ENCODE measurements around the gene GDF11. TPM values are rescaled to one million over a fixed set of nuclear protein-coding genes. Genes with fewer than 3 reads are reported as not detected.

The GDF11 gene
- total RNA-seq, 1 experiment from 2014 or later, result 9.4 TPM

DNA sequence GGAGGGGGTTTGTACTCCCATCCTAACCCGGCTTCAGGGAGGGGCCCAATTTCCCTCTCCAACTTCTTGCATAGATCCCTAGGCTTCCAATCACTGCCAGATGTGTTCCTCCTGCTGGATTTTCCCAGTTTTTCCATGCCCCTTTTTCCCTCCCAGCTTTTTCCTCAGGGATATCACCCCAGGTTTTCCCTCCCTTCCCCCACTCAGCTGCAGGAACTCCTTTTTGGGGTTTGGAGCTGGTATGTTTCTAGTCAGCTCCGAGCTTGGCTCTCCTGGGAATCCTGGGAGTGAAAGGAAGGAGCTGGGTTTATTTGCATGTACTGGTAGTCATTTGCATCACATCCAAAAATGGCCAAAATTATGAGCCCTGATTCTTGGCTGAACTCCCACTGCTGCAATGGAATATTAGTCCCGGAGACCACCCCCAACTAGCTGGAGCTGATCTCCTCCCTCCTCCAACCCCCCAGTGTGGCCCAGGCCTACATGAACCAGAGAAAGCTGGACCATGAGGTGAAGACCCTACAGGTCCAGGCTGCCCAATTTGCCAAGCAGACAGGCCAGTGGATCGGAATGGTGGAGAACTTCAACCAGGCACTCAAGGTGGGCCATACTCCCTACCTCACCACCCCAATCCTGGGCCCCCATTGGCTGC, 24.2 kb upstream of the GDF11 start:
- intact Hi-C loops (cut with micrococcal nuclease; ENCODE audit: unreplicated experiment), result no loop called here
- peaks cover 47% of the 10 kb centered on the region for H3F3A ChIP-seq (ENCODE audit: insufficient read depth, low read depth)
- H3K27me3 ChIP-seq (ENCODE audit: insufficient read depth, low read depth), result no peaks in the 10 kb centered on the region
- no peak overlapping the region for H3K4me3 ChIP-seq
- H3K4me2 ChIP-seq, result no peak overlapping the region
- BruUV-seq (replicated peaks), result no TSS peak
- POLR2A ChIA-PET (ENCODE audit: unreplicated experiment), result no interaction called here
- no peaks in the 10 kb centered on the region for H3K36me3 ChIP-seq (ENCODE audit: low read depth)
- no peak for DNase-seq
- peaks cover 5% of the 10 kb centered on the region; the same call in 1 of the 2 replicates for H3K79me2 ChIP-seq (ENCODE audit: low read depth)
- no peaks in the 10 kb centered on the region for H3K9me2 ChIP-seq (ENCODE audit: insufficient read depth)
- H3K9me3 ChIP-seq (ENCODE audit: insufficient read depth, low read depth), result no peaks in the 10 kb centered on the region
- TF ChIP-seq, protein P1, sequence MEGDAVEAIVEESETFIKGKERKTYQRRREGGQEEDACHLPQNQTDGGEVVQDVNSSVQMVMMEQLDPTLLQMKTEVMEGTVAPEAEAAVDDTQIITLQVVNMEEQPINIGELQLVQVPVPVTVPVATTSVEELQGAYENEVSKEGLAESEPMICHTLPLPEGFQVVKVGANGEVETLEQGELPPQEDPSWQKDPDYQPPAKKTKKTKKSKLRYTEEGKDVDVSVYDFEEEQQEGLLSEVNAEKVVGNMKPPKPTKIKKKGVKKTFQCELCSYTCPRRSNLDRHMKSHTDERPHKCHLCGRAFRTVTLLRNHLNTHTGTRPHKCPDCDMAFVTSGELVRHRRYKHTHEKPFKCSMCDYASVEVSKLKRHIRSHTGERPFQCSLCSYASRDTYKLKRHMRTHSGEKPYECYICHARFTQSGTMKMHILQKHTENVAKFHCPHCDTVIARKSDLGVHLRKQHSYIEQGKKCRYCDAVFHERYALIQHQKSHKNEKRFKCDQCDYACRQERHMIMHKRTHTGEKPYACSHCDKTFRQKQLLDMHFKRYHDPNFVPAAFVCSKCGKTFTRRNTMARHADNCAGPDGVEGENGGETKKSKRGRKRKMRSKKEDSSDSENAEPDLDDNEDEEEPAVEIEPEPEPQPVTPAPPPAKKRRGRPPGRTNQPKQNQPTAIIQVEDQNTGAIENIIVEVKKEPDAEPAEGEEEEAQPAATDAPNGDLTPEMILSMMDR (conservative IDR thresholded peaks at IDR 0.05), result no peak
- H4K20me1 ChIP-seq (ENCODE audit: insufficient read depth), result 0 out of 2 replicates have a peak, but pooled peaks cover 4% of the 10 kb centered on the region
- H2AFZ ChIP-seq, result no peak overlapping the region
- CTCF ChIA-PET, result no interaction called here
- peaks cover 50% of the 10 kb centered on the region for H3K4me1 ChIP-seq (replicated peaks; ENCODE audit: insufficient read depth)
- no peak overlapping the region for H3K27ac ChIP-seq

DNA sequence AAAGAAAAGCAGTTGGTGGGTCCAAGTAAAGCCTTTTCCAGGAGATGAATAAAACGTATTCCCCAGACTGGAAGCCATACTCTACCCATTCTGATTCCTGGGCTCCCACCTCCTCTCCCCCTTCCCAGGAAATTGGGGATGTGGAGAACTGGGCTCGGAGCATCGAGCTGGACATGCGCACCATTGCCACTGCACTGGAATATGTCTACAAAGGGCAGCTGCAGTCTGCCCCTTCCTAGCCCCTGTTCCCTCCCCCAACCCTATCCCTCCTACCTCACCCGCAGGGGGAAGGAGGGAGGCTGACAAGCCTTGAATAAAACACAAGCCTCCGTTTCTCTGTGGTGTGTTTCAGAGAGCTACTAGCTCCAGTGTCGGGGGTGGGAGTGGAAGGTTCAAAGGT, 23.6 kb upstream of the GDF11 start:
- Histone ChIP-seq H3K9me3 (ENCODE audit: insufficient read depth, low read depth) (no peaks in the 10 kb centered on the region), H3K79me2 (ENCODE audit: low read depth) (peaks cover 5% of the 10 kb centered on the region; the same call in 1 of the 2 replicates), H3K9me2 (ENCODE audit: insufficient read depth) (no peaks in the 10 kb centered on the region), H3K4me2 (no peak overlapping the region), H3K27ac (no peak overlapping the region), H4K20me1 (ENCODE audit: insufficient read depth) (0 out of 2 replicates have a peak, but pooled peaks cover 4% of the 10 kb centered on the region), H2AFZ (no peak overlapping the region), H3K27me3 (ENCODE audit: insufficient read depth, low read depth) (no peaks in the 10 kb centered on the region), H3F3A (ENCODE audit: insufficient read depth, low read depth) (peaks cover 48% of the 10 kb centered on the region), H3K4me1 (replicated peaks; ENCODE audit: insufficient read depth) (peaks cover 55% of the 10 kb centered on the region), H3K4me3 (no peak overlapping the region), H3K36me3 (ENCODE audit: low read depth) (no peaks in the 10 kb centered on the region)
- intact Hi-C loops (cut with micrococcal nuclease; ENCODE audit: unreplicated experiment), result no loop called here
- ChIA-PET CTCF (interaction anchor here (0.7 to 2.0 kb wide), 2 partner anchors 37 to 530 kb away, joined by 4 to 9 read pairs; no protein-coding TSS in a partner anchor), POLR2A (ENCODE audit: unreplicated experiment) (no interaction called here)
- DNase-seq, result no peak
- TF ChIP-seq, protein P1 (conservative IDR thresholded peaks at IDR 0.05), result no peak
- TF ChIP-seq EZH2 (IDR thresholded peaks at IDR 0.05; ENCODE audit: low read depth), result no peak
- BruUV-seq (replicated peaks), result no TSS peak

DNA sequence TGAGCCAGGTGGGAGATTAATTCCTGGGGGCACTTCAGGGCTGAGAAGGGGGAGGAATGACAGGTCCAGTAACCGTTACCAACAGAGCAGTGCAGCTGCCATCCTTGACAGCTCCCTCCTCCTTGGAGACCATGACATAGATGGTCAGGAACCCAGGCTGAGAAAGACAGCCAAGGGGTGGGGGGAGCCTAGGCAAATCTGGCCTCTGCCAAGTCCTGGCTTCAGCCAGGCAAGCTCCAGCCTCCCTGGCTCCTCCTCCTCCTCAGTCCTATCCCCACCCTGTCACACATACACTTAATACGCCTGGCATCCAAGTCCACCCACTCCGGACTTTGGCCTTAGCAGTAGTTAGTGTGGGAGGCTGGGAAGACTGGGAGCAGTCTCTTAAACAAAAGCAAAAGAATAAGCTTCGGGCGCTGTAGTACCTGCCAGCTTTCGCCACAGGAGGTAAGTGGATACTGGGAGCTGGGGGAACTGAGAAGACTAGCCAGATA, 22.8 kb upstream of the GDF11 start, which contains the start of gene RDH5:
RDH5 (plus strand) TSS at position 323 of the 494 bp plus-strand sequence. CDS start 792 bp downstream, outside the sequence.
- Histone ChIP-seq H3K4me3 (no peak within 1 kb of the TSS), H3K27ac (no peak within 1 kb of the TSS), H3F3A (ENCODE audit: insufficient read depth, low read depth) (peaks cover 49% of the 10 kb centered on the region), H3K4me2 (peak within 1 kb of the TSS; percentile 34; the same call in 1 of the 2 replicates), H3K9me3 (ENCODE audit: insufficient read depth, low read depth) (no peaks in the 10 kb centered on the region), H3K36me3 (ENCODE audit: low read depth) (peaks cover 7% of the 10 kb centered on the region; the same call in 1 of the 2 replicates), H3K27me3 (ENCODE audit: insufficient read depth, low read depth) (no peaks in the 10 kb centered on the region), H2AFZ (no peak within 1 kb of the TSS), H3K9me2 (ENCODE audit: insufficient read depth) (no peaks in the 10 kb centered on the region), H3K79me2 (ENCODE audit: low read depth) (peaks cover 5% of the 10 kb centered on the region; the same call in 1 of the 2 replicates), H4K20me1 (ENCODE audit: insufficient read depth) (peaks cover 10% of the 10 kb centered on the region; the same call in 1 of the 2 replicates), H3K4me1 (replicated peaks; ENCODE audit: insufficient read depth) (peaks cover 53% of the 10 kb centered on the region)
- POLR2A ChIA-PET (ENCODE audit: unreplicated experiment), result no interaction called here
- intact Hi-C loops (cut with micrococcal nuclease; ENCODE audit: unreplicated experiment), result loop anchor here (10.0 kb wide), 1 partner anchor 725 kb away; no protein-coding TSS in a partner anchor
- CTCF ChIA-PET, result interaction anchor here (0.7 to 2.1 kb wide), 4 partner anchors 18 to 727 kb away, joined by 4 to 13 read pairs (median 6); no protein-coding TSS in a partner anchor
- no TSS peak for BruUV-seq (replicated peaks)
- DNase-seq, result no peak
- TF ChIP-seq, protein P1 (conservative IDR thresholded peaks at IDR 0.05), result no peak
- TF ChIP-seq EZH2 (IDR thresholded peaks at IDR 0.05; ENCODE audit: low read depth), result no peak

Data from PC-9 (cell line).